22Rv1 (cell line): ENCODE data around the gene VTI1A.

ENCODE experiments used
- H3K27ac ChIP-seq: fragments of 450-650 bp; 2 replicates; pipeline ENCODE4 v1.5.1; 2017
- ZFX ChIP-seq: fragments of 450-650 bp; IDR thresholded peaks from 2 replicates; pipeline ENCODE4 v1.6.1; 2017; ENCODE audit warnings: antibody characterized with exemption, borderline replicate concordance
- TF ChIP-seq, protein P1 (sequence below): fragments of 450-650 bp; IDR thresholded peaks from 2 replicates; pipeline ENCODE4 v1.5.1; 2017; ENCODE audit warnings: mild to moderate bottlenecking

Gene VTI1A

GRCh38 chr10:112675560-112676083 is 228.6 kb downstream of the VTI1A start:
- H3K27ac ChIP-seq: no peak overlapping the region
- TF ChIP-seq, protein P1, sequence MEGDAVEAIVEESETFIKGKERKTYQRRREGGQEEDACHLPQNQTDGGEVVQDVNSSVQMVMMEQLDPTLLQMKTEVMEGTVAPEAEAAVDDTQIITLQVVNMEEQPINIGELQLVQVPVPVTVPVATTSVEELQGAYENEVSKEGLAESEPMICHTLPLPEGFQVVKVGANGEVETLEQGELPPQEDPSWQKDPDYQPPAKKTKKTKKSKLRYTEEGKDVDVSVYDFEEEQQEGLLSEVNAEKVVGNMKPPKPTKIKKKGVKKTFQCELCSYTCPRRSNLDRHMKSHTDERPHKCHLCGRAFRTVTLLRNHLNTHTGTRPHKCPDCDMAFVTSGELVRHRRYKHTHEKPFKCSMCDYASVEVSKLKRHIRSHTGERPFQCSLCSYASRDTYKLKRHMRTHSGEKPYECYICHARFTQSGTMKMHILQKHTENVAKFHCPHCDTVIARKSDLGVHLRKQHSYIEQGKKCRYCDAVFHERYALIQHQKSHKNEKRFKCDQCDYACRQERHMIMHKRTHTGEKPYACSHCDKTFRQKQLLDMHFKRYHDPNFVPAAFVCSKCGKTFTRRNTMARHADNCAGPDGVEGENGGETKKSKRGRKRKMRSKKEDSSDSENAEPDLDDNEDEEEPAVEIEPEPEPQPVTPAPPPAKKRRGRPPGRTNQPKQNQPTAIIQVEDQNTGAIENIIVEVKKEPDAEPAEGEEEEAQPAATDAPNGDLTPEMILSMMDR: no peak
- TF ChIP-seq ZFX: no peak

DNA sequence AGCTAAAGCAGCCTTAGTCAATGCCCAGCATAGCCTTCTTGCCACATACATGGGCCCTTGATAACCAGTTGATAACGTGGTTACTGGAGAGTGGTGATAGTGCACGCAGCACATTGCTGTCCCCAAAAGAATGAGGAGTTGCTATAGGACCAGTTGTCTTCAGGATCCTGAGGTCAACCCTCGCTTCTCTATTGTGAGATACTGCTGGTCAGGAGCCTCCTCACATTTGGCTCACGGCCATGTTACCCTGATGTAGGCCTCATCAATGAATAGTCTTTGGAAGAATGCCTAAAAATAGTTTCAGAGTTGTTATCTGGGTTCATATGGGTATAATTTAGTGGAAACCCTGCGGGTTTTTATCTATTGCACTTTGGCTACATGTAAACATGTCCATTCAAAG is 230.7 kb downstream of the VTI1A start:
- H3K27ac ChIP-seq: no peak overlapping the region
- TF ChIP-seq, protein P1: no peak
- no peak for TF ChIP-seq ZFX

- TF ChIP-seq ZFX: no peak
- TF ChIP-seq, protein P1: no peak
- H3K27ac ChIP-seq: no peak overlapping the region
Measured at GRCh38 chr10:112678581-112678980, 231.6 kb downstream of the VTI1A start.

DNA sequence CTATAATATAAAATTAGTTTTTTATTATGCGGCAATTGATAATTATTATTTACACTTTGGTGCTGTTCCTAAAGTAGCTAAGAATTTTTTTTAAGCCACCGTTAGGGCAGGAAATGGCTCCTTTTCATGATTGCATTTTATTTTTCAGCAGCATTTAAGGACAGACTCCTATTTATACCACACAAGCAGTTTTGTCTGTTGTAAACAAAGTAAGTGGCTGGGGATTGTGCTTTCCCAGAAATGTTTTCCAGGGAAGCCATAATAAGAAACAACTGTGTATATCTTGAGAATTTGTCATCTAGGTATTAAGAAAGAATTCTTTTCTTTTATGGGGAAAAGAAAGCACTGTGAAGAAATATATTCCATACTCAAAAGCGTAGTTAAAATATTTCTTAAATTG is 232.0 kb downstream of the VTI1A start:
- H3K27ac ChIP-seq: no peak overlapping the region
- TF ChIP-seq ZFX: no peak
- TF ChIP-seq, protein P1: no peak

DNA sequence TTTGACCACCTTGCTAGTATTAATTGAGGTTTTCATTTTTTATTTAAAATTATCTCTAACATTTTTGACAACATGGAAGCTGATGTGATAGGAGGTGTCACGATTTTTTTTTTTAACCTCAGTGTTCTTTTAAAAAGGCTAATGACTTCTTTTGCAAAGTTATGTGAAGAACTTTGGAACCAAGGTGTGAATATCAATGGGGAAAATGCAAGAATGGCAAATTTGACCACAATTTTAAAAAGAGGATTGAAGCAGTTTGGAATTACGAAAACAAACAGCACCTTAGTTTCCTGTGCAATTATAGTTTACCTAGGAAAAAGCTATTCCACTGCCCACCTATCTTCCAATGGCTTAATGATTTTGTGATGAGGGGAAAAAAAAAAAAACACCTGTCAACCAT is 232.4 kb downstream of the VTI1A start:
- no peak overlapping the region for H3K27ac ChIP-seq
- TF ChIP-seq, protein P1: no peak
- no peak for TF ChIP-seq ZFX

DNA sequence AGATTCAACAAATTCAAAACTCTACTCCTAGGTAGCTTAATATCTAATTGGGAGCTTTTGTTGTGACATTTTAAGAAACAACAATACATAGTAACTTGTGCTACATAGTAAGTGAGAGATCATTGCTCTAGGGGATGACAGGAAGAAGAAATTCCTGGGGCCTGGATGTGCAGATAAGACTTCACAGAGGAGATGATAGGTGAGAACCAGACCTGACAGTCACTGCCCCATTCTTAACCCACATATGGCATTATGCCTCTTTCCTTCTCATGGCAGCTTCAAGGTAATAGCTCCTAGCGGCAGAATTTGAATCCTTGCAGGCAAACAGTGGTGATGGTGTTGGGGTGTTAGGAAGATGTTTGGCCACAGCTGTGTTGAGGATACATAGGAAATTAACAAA is 233.6 kb downstream of the VTI1A start:
- no peak for TF ChIP-seq ZFX
- TF ChIP-seq, protein P1: no peak
- H3K27ac ChIP-seq: no peak overlapping the region

DNA sequence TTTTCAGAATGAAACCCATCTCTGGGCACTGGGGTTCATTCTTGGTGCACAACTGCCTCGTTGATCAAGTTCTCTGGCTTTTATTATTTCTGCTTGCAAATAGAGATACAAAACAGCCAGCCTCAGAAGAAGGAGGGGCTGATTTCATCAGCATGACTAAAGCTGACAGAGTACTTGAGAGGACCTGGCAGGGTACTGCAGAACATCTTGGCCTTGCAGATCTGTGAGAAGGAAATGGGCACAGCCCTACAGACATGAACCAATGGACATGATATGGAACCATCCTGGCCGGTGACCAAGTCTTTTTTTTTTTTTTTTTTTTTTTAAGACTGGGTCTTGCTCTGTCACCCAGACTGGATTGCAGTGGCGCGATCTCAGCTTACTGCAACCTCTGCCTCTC is 240.6 kb downstream of the VTI1A start:
- no peak overlapping the region for H3K27ac ChIP-seq
- TF ChIP-seq, protein P1: no peak
- TF ChIP-seq ZFX: no peak
